ENCODE data around the gene RPP25L. TPM values are rescaled to one million over a fixed set of nuclear protein-coding genes. Genes with fewer than 3 reads are reported as not detected.

The RPP25L gene
- total RNA-seq, 1 experiment from 2014 or later = 42.8 TPM

DNA sequence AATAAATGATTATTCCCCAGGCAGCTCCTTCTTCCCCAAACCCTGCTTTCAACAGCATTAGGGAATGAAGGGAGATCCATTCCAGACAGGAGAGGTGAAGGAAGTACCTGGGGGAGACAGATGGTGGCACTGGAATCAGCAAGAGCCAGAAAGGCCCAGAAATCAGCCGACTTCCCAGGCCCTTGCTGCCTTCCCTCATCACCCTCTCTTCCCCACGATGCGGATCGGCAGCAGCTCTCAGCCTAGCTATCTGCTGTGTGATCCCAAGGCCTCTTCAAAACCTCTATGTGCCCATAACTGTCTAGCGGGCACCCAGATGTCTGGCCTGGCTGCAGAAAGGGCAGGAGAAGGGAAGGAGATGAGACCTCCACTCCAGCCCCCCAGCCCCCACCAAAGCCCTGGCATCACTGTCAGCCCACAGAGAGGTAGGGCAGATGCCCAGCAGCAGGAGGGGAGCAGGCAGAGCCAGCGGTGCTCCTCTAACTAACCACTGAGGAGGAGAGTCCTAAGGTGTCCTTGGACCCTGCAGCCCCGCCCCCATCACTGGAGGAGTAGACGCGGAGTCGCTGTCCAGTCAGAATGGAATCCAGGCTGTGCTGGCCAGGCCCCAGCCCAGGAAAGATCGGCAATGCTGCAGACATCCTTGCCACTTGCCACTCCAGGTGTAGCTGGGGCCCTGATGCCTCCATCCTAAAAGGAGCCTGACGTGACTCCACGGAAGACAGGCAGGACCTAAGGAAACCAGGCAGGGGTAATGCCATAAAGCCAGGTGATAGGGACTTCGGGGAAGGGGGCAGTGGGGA, 35.1 kb downstream of the RPP25L start:
- Mint-ChIP-seq H3K27ac (ENCODE audit: low read depth, unreplicated experiment) (no peak overlapping the region), H3K4me3 (ENCODE audit: unreplicated experiment) (no peak overlapping the region), H3K9me3 (ENCODE audit: unreplicated experiment) (no peaks in the 10 kb centered on the region), H3K27me3 (ENCODE audit: insufficient read depth, unreplicated experiment) (peaks cover 44% of the 10 kb centered on the region), H3K4me1 (ENCODE audit: insufficient read depth, unreplicated experiment) (no peaks in the 10 kb centered on the region), H3K36me3 (ENCODE audit: insufficient read depth, unreplicated experiment) (no peaks in the 10 kb centered on the region)
- TF ChIP-seq, protein P1, sequence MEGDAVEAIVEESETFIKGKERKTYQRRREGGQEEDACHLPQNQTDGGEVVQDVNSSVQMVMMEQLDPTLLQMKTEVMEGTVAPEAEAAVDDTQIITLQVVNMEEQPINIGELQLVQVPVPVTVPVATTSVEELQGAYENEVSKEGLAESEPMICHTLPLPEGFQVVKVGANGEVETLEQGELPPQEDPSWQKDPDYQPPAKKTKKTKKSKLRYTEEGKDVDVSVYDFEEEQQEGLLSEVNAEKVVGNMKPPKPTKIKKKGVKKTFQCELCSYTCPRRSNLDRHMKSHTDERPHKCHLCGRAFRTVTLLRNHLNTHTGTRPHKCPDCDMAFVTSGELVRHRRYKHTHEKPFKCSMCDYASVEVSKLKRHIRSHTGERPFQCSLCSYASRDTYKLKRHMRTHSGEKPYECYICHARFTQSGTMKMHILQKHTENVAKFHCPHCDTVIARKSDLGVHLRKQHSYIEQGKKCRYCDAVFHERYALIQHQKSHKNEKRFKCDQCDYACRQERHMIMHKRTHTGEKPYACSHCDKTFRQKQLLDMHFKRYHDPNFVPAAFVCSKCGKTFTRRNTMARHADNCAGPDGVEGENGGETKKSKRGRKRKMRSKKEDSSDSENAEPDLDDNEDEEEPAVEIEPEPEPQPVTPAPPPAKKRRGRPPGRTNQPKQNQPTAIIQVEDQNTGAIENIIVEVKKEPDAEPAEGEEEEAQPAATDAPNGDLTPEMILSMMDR (IDR thresholded peaks at IDR 0.05; ENCODE audit: unreplicated experiment) = no peak
- no peak for DNase-seq (ENCODE audit: unreplicated experiment)
- ChIA-PET POLR2A (interaction anchor here (0.6 kb wide), 2 partner anchors 25 to 44 kb away, joined by 3 read pairs; partner anchors contain the start of gene DCTN3), CTCF (interaction anchor here (0.8 to 2.7 kb wide), 4 partner anchors 15 to 76 kb away, joined by 3 to 13 read pairs (median 4); partner anchors contain the start of gene RPP25L)
- intact Hi-C loops (cut with micrococcal nuclease) = no loop called here
- BruUV-seq (replicated peaks) = no TSS peak

DNA sequence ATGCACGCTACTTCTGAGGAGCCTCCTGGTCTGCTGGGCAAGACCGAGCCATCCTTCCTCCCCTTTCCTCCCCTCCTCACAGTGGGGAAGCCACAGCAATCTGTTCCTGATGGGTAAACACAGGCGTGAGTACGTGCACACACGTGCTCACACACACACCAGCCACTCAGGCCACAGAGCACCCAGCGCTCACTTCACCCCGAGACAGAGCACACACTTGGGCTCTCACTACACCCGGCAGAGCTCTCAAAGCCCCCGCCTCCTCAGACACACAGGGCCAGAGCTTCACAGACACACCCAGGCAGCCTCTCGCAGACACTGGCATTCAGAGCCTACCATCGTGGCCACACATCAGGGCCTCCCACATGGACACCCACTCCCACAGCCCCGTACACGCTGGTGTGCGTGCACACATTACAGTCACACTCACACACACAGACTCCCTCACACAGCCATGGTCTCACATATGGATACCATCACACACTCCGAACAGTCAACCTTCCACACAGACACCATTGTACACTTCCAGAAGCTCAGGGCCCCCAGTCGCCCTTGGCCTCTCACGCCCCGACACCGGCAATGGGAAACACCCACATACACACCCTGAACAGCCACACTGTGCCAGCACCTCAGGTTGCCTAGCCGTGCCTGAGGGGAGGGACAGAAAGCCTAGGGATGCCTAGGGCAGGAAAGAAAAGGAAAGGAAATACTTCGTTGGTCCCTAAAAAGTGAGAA, 35.9 kb downstream of the RPP25L start:
- TF ChIP-seq, protein P1 (IDR thresholded peaks at IDR 0.05; ENCODE audit: unreplicated experiment) = no peak
- BruUV-seq (replicated peaks) = no TSS peak
- intact Hi-C loops (cut with micrococcal nuclease) = no loop called here
- Mint-ChIP-seq H3K27ac (ENCODE audit: low read depth, unreplicated experiment) (no peak overlapping the region), H3K36me3 (ENCODE audit: insufficient read depth, unreplicated experiment) (no peaks in the 10 kb centered on the region), H3K4me1 (ENCODE audit: insufficient read depth, unreplicated experiment) (no peaks in the 10 kb centered on the region), H3K9me3 (ENCODE audit: unreplicated experiment) (no peaks in the 10 kb centered on the region), H3K4me3 (ENCODE audit: unreplicated experiment) (no peak overlapping the region), H3K27me3 (ENCODE audit: insufficient read depth, unreplicated experiment) (peaks cover 44% of the 10 kb centered on the region)
- CTCF ChIA-PET = interaction anchor here (0.6 to 2.7 kb wide), 5 partner anchors 16 to 172 kb away, joined by 3 to 13 read pairs (median 4); partner anchors contain the start of gene RPP25L
- POLR2A ChIA-PET = interaction anchor here (0.6 kb wide), 1 partner anchor 24 kb away, joined by 3 read pairs; no protein-coding TSS in a partner anchor
- DNase-seq (ENCODE audit: unreplicated experiment) = no peak

DNA sequence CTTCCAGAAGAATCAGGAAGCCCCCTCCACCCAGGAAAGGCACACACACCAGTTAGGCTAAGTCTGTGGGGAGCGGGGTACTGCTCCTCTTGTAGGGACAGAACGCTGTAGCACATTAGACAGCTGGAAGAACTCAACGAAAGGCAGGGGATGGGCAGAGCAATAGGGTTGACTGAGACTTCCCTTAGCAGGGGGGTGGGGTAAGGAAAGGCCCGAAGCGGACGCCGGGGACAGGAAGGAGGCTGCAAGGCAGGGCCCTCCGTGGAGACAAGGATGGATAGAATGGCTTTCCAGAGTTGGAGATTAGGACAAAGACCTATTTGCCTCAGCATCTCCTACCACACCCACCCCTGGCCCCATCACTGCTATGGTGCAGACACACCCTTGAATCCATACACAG, 36.7 kb downstream of the RPP25L start:
- DNase-seq (ENCODE audit: unreplicated experiment) = no peak
- intact Hi-C loops (cut with micrococcal nuclease) = no loop called here
- Mint-ChIP-seq H3K9me3 (ENCODE audit: unreplicated experiment) (no peaks in the 10 kb centered on the region), H3K4me3 (ENCODE audit: unreplicated experiment) (no peak overlapping the region), H3K27me3 (ENCODE audit: insufficient read depth, unreplicated experiment) (peaks cover 40% of the 10 kb centered on the region), H3K36me3 (ENCODE audit: insufficient read depth, unreplicated experiment) (no peaks in the 10 kb centered on the region), H3K27ac (ENCODE audit: low read depth, unreplicated experiment) (no peak overlapping the region), H3K4me1 (ENCODE audit: insufficient read depth, unreplicated experiment) (no peaks in the 10 kb centered on the region)
- ChIA-PET POLR2A (no interaction called here), CTCF (interaction anchor here (0.7 to 2.7 kb wide), 3 partner anchors 16 to 198 kb away, joined by 3 to 13 read pairs (median 4); no protein-coding TSS in a partner anchor)
- no TSS peak for BruUV-seq (replicated peaks)
- TF ChIP-seq, protein P1 (IDR thresholded peaks at IDR 0.05; ENCODE audit: unreplicated experiment) = no peak

DNA sequence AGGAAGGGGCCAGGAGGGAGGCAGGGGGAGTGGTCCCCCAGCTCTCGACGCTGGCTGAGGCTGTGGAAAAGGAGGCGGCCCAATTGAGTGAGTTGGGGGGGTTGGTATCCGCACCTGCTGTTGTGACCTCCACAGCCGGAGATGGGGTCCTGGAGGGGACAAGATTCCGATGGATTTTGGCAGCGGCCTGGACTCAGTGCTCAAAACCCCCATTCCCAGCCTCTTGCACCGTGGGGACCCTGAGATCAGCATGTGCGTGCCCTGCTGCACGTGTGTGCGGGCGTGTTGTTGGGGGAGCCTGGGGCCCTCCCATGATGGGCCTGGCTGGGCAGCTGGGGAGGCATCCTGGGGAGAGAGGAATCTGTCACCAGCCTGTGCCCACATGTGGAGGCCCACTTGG, 37.3 kb downstream of the RPP25L start:
- Mint-ChIP-seq H3K9me3 (ENCODE audit: unreplicated experiment) (no peaks in the 10 kb centered on the region), H3K36me3 (ENCODE audit: insufficient read depth, unreplicated experiment) (no peaks in the 10 kb centered on the region), H3K27me3 (ENCODE audit: insufficient read depth, unreplicated experiment) (peaks cover 33% of the 10 kb centered on the region), H3K4me1 (ENCODE audit: insufficient read depth, unreplicated experiment) (no peaks in the 10 kb centered on the region), H3K27ac (ENCODE audit: low read depth, unreplicated experiment) (no peak overlapping the region), H3K4me3 (ENCODE audit: unreplicated experiment) (no peak overlapping the region)
- TF ChIP-seq, protein P1 (IDR thresholded peaks at IDR 0.05; ENCODE audit: unreplicated experiment) = no peak
- POLR2A ChIA-PET = interaction anchor here (0.6 kb wide), 1 partner anchor 11 kb away, joined by 4 read pairs; no protein-coding TSS in a partner anchor
- no peak for DNase-seq (ENCODE audit: unreplicated experiment)
- no TSS peak for BruUV-seq (replicated peaks)
- intact Hi-C loops (cut with micrococcal nuclease) = no loop called here
- CTCF ChIA-PET = interaction anchor here (0.7 to 1.2 kb wide), 2 partner anchors 17 to 197 kb away, joined by 3 to 7 read pairs; no protein-coding TSS in a partner anchor
